GM12892 (cell line): ENCODE data around the gene XPA.

Source experiments
- POLR2A ChIP-seq: IDR thresholded peaks from 2 replicates; pipeline ENCODE4 v1.6.1; 2011; ENCODE audit warnings: low read depth, low read length, control low read depth
- POLR2AphosphoS5 ChIP-seq: IDR thresholded peaks from 2 replicates; pipeline ENCODE4 v1.6.1; 2011; ENCODE audit warnings: low read depth, low read length, control low read depth
- TAF1 ChIP-seq: IDR thresholded peaks from 2 replicates; pipeline ENCODE4 v1.6.1; 2011; ENCODE audit warnings: low read depth, mild to moderate bottlenecking, control low read depth, low read length, borderline replicate concordance

DNA sequence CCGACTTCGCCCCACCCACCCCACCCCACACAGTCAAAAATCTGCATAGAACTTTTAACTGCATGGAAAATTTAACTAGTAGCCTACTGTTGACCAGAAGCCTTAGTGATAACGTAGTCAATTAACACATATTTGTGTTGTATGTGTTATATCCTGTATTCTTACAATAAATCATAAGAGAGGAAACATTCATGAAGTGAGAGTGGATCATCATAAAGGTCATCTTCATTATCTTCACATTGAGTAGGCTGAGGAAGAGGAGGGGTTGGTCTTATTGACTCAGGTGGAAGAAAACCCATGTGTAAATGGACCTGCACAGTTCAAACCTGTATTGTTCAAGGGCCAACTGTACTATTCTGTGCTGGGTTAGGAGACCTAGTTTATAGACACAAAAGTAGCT, 31.4 kb downstream of the XPA start:
- TF ChIP-seq POLR2A (no peak), POLR2AphosphoS5 (no peak), TAF1 (no peak)
